ENCODE data around the gene MARCHF3. TPM values are rescaled to one million over a fixed set of nuclear protein-coding genes. Genes with fewer than 3 reads are reported as not detected.
"Not testable (repeated sequence)": the region's sequence is repeated elsewhere in the genome, so short reads cannot be mapped to it uniquely, and the experiment has no call there.

The MARCHF3 gene
- total RNA-seq, 4 donors from 2014 or later = 10.7 to 22.9 (median 20.1) TPM

- DNase-seq = no peak
- Histone ChIP-seq H3K9me3 (no peaks in the 10 kb centered on the region), H3K27me3 (no peaks in the 10 kb centered on the region), H3K4me3 (no peak overlapping the region), H3K36me3 (no peaks in the 10 kb centered on the region), H3K27ac (no peak overlapping the region), H3K4me1 (no peaks in the 10 kb centered on the region)
- TF ChIP-seq CTCF (IDR thresholded peaks at IDR 0.05) = no peak
- TF ChIP-seq POLR2A (IDR thresholded peaks at IDR 0.05) = no peak
These were observed 75.4 kb downstream of the MARCHF3 start for GRCh38 chr5:126954981-126955380.

- H3K36me3 ChIP-seq = no peaks in the 10 kb centered on the region
- H3K27me3 ChIP-seq = no peaks in the 10 kb centered on the region
- no peaks in the 10 kb centered on the region for H3K9me3 ChIP-seq
- H3K27ac ChIP-seq = no peak overlapping the region
- TF ChIP-seq POLR2A (IDR thresholded peaks at IDR 0.05) (no peak), CTCF (IDR thresholded peaks at IDR 0.05) (no peak)
- no peak overlapping the region for H3K4me3 ChIP-seq
- no peaks in the 10 kb centered on the region for H3K4me1 ChIP-seq
- no peak for DNase-seq
These were observed 76.7 kb downstream of the MARCHF3 start for GRCh38 chr5:126953640-126954039.

GRCh38 chr5:126949475-126949874 is 80.9 kb downstream of the MARCHF3 start:
- Histone ChIP-seq H3K27ac (no peak overlapping the region), H3K36me3 (no peaks in the 10 kb centered on the region), H3K4me1 (no peaks in the 10 kb centered on the region), H3K4me3 (no peak overlapping the region), H3K9me3 (no peaks in the 10 kb centered on the region), H3K27me3 (no peaks in the 10 kb centered on the region)
- DNase-seq = no peak
- no peak for TF ChIP-seq POLR2A (IDR thresholded peaks at IDR 0.05)

GRCh38 chr5:126948453-126948852 is 81.9 kb downstream of the MARCHF3 start:
- no peaks in the 10 kb centered on the region for H3K9me3 ChIP-seq
- H3K36me3 ChIP-seq = no peaks in the 10 kb centered on the region
- no peak for TF ChIP-seq CTCF (IDR thresholded peaks at IDR 0.05)
- TF ChIP-seq POLR2A (IDR thresholded peaks at IDR 0.05) = no peak
- DNase-seq = no peak
- no peak overlapping the region for H3K4me3 ChIP-seq
- no peak overlapping the region for H3K27ac ChIP-seq
- H3K4me1 ChIP-seq = no peaks in the 10 kb centered on the region
- H3K27me3 ChIP-seq = no peaks in the 10 kb centered on the region

- no peak overlapping the region for H3K27ac ChIP-seq
- DNase-seq = no peak
- no peaks in the 10 kb centered on the region for H3K4me1 ChIP-seq
- no peaks in the 10 kb centered on the region for H3K9me3 ChIP-seq
- no peaks in the 10 kb centered on the region for H3K36me3 ChIP-seq
- H3K4me3 ChIP-seq = no peak overlapping the region
- TF ChIP-seq CTCF (IDR thresholded peaks at IDR 0.05) (no peak), POLR2A (IDR thresholded peaks at IDR 0.05) (no peak)
- no peaks in the 10 kb centered on the region for H3K27me3 ChIP-seq
These were observed 82.4 kb downstream of the MARCHF3 start for GRCh38 chr5:126948011-126948355.

GRCh38 chr5:126947146-126948010 is 83.0 kb downstream of the MARCHF3 start:
- Histone ChIP-seq H3K4me3 (no peak overlapping the region), H3K36me3 (no peaks in the 10 kb centered on the region), H3K9me3 (no peaks in the 10 kb centered on the region), H3K27ac (no peak overlapping the region), H3K27me3 (no peaks in the 10 kb centered on the region), H3K4me1 (no peaks in the 10 kb centered on the region)
- DNase-seq = peak in 1 of 3 donors; percentile 31
- TF ChIP-seq POLR2A (IDR thresholded peaks at IDR 0.05) (no peak), CTCF (IDR thresholded peaks at IDR 0.05) (no peak)

- not testable (repeated sequence) for H3K4me1 ChIP-seq, H3K27me3 ChIP-seq, H3K4me3 ChIP-seq, H3K36me3 ChIP-seq, H3K27ac ChIP-seq, H3K9me3 ChIP-seq, DNase-seq
These were observed 87.5 kb downstream of the MARCHF3 start for GRCh38 chr5:126942908-126943307.
